GM19455 (cell line): ENCODE data around the gene WNT10A.

Experiments used
- ATAC-seq: cut with Tn5 transposase; IDR thresholded peaks from one replicate; pipeline ENCODE4 v1.9.1; 2021; ENCODE audit not compliant: unreplicated experiment

Gene WNT10A

GRCh38 chr2:218876562-218877219 is 4.0 kb upstream of the WNT10A start:
- no peak for ATAC-seq

- ATAC-seq, result no peak
Observed at GRCh38 chr2:218877331-218877730, 3.3 kb upstream of the WNT10A start.

GRCh38 chr2:218877891-218878290 is 2.8 kb upstream of the WNT10A start:
- ATAC-seq, result no peak

- ATAC-seq, result no peak
Observed at GRCh38 chr2:218878486-218878885, 2.2 kb upstream of the WNT10A start.

GRCh38 chr2:218878926-218879761 is 1.5 kb upstream of the WNT10A start:
- ATAC-seq, result no peak

GRCh38 chr2:218879776-218880101 is 913 bp upstream of the WNT10A start:
- ATAC-seq, result no peak

GRCh38 chr2:218880859-218881594 is 375 bp downstream of the WNT10A start:
- no peak for ATAC-seq

- ATAC-seq, result no peak
Observed at GRCh38 chr2:218881744-218882460, 1.2 kb downstream of the WNT10A start.

GRCh38 chr2:218882461-218882816 is 1.8 kb downstream of the WNT10A start:
- no peak for ATAC-seq

GRCh38 chr2:218882866-218883366 is 2.3 kb downstream of the WNT10A start:
- no peak for ATAC-seq

- ATAC-seq, result no peak
Observed at GRCh38 chr2:218883491-218884490, 3.1 kb downstream of the WNT10A start.

- no peak for ATAC-seq
Observed at GRCh38 chr2:218884519-218884918, 3.9 kb downstream of the WNT10A start.

GRCh38 chr2:218885981-218886947 is 5.6 kb downstream of the WNT10A start:
- peak; percentile 50 for ATAC-seq

GRCh38 chr2:218887079-218887478 is 6.4 kb downstream of the WNT10A start:
- ATAC-seq, result no peak

GRCh38 chr2:218888341-218888740 is 7.7 kb downstream of the WNT10A start:
- no peak for ATAC-seq

GRCh38 chr2:218889937-218890336 is 9.3 kb downstream of the WNT10A start:
- no peak for ATAC-seq

GRCh38 chr2:218890369-218890768 is 9.7 kb downstream of the WNT10A start:
- no peak for ATAC-seq

- no peak for ATAC-seq
Observed at GRCh38 chr2:218891275-218892135, 10.9 kb downstream of the WNT10A start.
